Measurements from ENCODE around the gene LRRC37B. TPM values are rescaled to one million over a fixed set of nuclear protein-coding genes. Genes with fewer than 3 reads are reported as not detected.

Gene LRRC37B
- polyA plus RNA-seq, 1 donor from 2014 or later: 39.6 TPM

- H3K4me2 ChIP-seq (ENCODE audit: low read length): no peak overlapping the region
- no peaks in the 10 kb centered on the region for H3F3A ChIP-seq (ENCODE audit: insufficient read depth, low read length, poor library complexity, severe bottlenecking)
- H3K9me2 ChIP-seq (ENCODE audit: insufficient read depth, low read length): no peaks in the 10 kb centered on the region
- H3K9me3 ChIP-seq (ENCODE audit: low read length): no peaks in the 10 kb centered on the region
- H3K4me3 ChIP-seq (ENCODE audit: low read length): no peak overlapping the region
- TF ChIP-seq RAD21 (conservative IDR thresholded peaks at IDR 0.05) (no peak), SMC3 (conservative IDR thresholded peaks at IDR 0.05; ENCODE audit: poor library complexity) (no peak), EZH2 (IDR thresholded peaks at IDR 0.05; ENCODE audit: borderline replicate concordance, insufficient read depth, low read length, poor library complexity, severe bottlenecking) (no peak), REST (IDR thresholded peaks at IDR 0.05; ENCODE audit: borderline replicate concordance) (no peak), POLR2AphosphoS5 (IDR thresholded peaks at IDR 0.05) (no peak), EP300 (conservative IDR thresholded peaks at IDR 0.05; ENCODE audit: poor library complexity, severe bottlenecking) (no peak), TAF1 (IDR thresholded peaks at IDR 0.05; ENCODE audit: low read depth) (no peak), CTCF (IDR thresholded peaks at IDR 0.05; ENCODE audit: poor library complexity, severe bottlenecking) (no peak), MXI1 (conservative IDR thresholded peaks at IDR 0.05; ENCODE audit: poor library complexity, severe bottlenecking) (no peak)
- H3K36me3 ChIP-seq (ENCODE audit: insufficient read depth, low read length): no peaks in the 10 kb centered on the region
- no peaks in the 10 kb centered on the region for H3K27me3 ChIP-seq (ENCODE audit: insufficient read depth, low read depth, low read length)
- no peak overlapping the region for H2AFZ ChIP-seq (ENCODE audit: low read depth, low read length)
- H3K27ac ChIP-seq (ENCODE audit: low read length): no peak overlapping the region
- H3K9ac ChIP-seq (ENCODE audit: low read length): no peak overlapping the region
- no peaks in the 10 kb centered on the region for H3K79me2 ChIP-seq (replicated peaks; ENCODE audit: insufficient read depth, low read length)
- H4K20me1 ChIP-seq (ENCODE audit: insufficient read depth): no peaks in the 10 kb centered on the region
These were observed 95.0 kb downstream of the LRRC37B start for GRCh38 chr17:32102172-32102571.

GRCh38 chr17:32102646-32103186 is 95.5 kb downstream of the LRRC37B start:
- no peaks in the 10 kb centered on the region for H3K36me3 ChIP-seq (ENCODE audit: insufficient read depth, low read length)
- H3K27ac ChIP-seq (ENCODE audit: low read length): no peak overlapping the region
- H2AFZ ChIP-seq (ENCODE audit: low read depth, low read length): no peak overlapping the region
- H3K4me3 ChIP-seq (ENCODE audit: low read length): no peak overlapping the region
- no peaks in the 10 kb centered on the region for H3K27me3 ChIP-seq (ENCODE audit: insufficient read depth, low read depth, low read length)
- H3F3A ChIP-seq (ENCODE audit: insufficient read depth, low read length, poor library complexity, severe bottlenecking): no peaks in the 10 kb centered on the region
- H3K9me2 ChIP-seq (ENCODE audit: insufficient read depth, low read length): no peaks in the 10 kb centered on the region
- H3K79me2 ChIP-seq (replicated peaks; ENCODE audit: insufficient read depth, low read length): no peaks in the 10 kb centered on the region
- no peaks in the 10 kb centered on the region for H4K20me1 ChIP-seq (ENCODE audit: insufficient read depth)
- TF ChIP-seq EZH2 (IDR thresholded peaks at IDR 0.05; ENCODE audit: borderline replicate concordance, insufficient read depth, low read length, poor library complexity, severe bottlenecking): no peak
- no peak for TF ChIP-seq RAD21 (conservative IDR thresholded peaks at IDR 0.05)
- TF ChIP-seq POLR2AphosphoS5 (IDR thresholded peaks at IDR 0.05): no peak
- TF ChIP-seq TAF1 (IDR thresholded peaks at IDR 0.05; ENCODE audit: low read depth): no peak
- no peak overlapping the region for H3K4me2 ChIP-seq (ENCODE audit: low read length)
- H3K9ac ChIP-seq (ENCODE audit: low read length): no peak overlapping the region
- no peaks in the 10 kb centered on the region for H3K9me3 ChIP-seq (ENCODE audit: low read length)

Small RNAs within 50 kb of the gene (small RNA-seq; reads per million reads assigned to genes)
- gene AC090616.4 (0 reads per million in 3 experiments), gene RNA5SP437 (0 reads per million in 3 experiments)

Other genes starting within 250 kb of the LRRC37B start
- gene COPRS, start 148.1 kb upstream of the LRRC37B start, polyA plus RNA-seq: 54.3 and 67.9 TPM in 2 replicates
- 147 and 151 TPM in 2 replicates for gene UTP6, start 105.7 kb upstream of the LRRC37B start, polyA plus RNA-seq
- 28.5 and 42.1 TPM in 2 replicates for gene SUZ12, start 70.4 kb upstream of the LRRC37B start, polyA plus RNA-seq
- 97.4 and 99.1 TPM in 2 replicates for gene RHOT1, start 135.1 kb downstream of the LRRC37B start, polyA plus RNA-seq